GM10248 (cell line): Measurements from ENCODE around the gene CASKIN1.

ENCODE experiments used
- CTCF ChIA-PET: fragments of 300-600 bp; sonication (Branson Sonifier 250); formaldehyde crosslinking; extraction: SDS; loops from one replicate; lab custom pipeline; 2021; ENCODE audit warnings: antibody characterized with exemption; lab: Yijun Ruan, JAX
- POLR2A ChIA-PET: fragments of 350-650 bp; sonication (Branson Sonifier 250); formaldehyde crosslinking; extraction: SDS; loops from one replicate; lab custom pipeline; 2020; ENCODE audit warnings: antibody characterized with exemption; lab: Yijun Ruan, JAX
- DNase-seq: peaks from one replicate; pipeline ENCODE4 v3.0.0; 2012; ENCODE audit errors: extremely low spot score
- TF ChIP-seq, protein P1 (sequence below): IDR thresholded peaks from 2 replicates; pipeline ENCODE4 v1.5.1; 2012; ENCODE audit warnings: mild to moderate bottlenecking, low read depth; ENCODE audit errors: extremely low read depth, missing control alignments, control extremely low read depth

The CASKIN1 gene

GRCh38 chr16:2152695-2153506 is 43.5 kb downstream of the CASKIN1 start:
- TF ChIP-seq, protein P1, sequence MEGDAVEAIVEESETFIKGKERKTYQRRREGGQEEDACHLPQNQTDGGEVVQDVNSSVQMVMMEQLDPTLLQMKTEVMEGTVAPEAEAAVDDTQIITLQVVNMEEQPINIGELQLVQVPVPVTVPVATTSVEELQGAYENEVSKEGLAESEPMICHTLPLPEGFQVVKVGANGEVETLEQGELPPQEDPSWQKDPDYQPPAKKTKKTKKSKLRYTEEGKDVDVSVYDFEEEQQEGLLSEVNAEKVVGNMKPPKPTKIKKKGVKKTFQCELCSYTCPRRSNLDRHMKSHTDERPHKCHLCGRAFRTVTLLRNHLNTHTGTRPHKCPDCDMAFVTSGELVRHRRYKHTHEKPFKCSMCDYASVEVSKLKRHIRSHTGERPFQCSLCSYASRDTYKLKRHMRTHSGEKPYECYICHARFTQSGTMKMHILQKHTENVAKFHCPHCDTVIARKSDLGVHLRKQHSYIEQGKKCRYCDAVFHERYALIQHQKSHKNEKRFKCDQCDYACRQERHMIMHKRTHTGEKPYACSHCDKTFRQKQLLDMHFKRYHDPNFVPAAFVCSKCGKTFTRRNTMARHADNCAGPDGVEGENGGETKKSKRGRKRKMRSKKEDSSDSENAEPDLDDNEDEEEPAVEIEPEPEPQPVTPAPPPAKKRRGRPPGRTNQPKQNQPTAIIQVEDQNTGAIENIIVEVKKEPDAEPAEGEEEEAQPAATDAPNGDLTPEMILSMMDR, result peak; percentile 47
- POLR2A ChIA-PET, result interaction anchor here (0.6 to 1.3 kb wide), 4 partner anchors 113 to 370 kb away, joined by 4 to 7 read pairs (median 6); partner anchors contain the start of genes NUBP2 and RPS2
- CTCF ChIA-PET, result interaction anchor here (0.7 to 6.3 kb wide), 10 partner anchors 9 to 790 kb away, joined by 3 to 78 read pairs (median 4); partner anchors contain the start of genes NPW, NTHL1 and TSC2
- DNase-seq, result no peak

- CTCF ChIA-PET, result interaction anchor here (0.9 to 6.3 kb wide), 6 partner anchors 11 to 788 kb away, joined by 3 to 78 read pairs (median 24); partner anchors contain the start of genes GFER, NPW, NTHL1 and TSC2
- POLR2A ChIA-PET, result no interaction called here
- no peak for DNase-seq
- TF ChIP-seq, protein P1, result no peak
Observed at GRCh38 chr16:2151188-2152091, 45.0 kb downstream of the CASKIN1 start.

DNA sequence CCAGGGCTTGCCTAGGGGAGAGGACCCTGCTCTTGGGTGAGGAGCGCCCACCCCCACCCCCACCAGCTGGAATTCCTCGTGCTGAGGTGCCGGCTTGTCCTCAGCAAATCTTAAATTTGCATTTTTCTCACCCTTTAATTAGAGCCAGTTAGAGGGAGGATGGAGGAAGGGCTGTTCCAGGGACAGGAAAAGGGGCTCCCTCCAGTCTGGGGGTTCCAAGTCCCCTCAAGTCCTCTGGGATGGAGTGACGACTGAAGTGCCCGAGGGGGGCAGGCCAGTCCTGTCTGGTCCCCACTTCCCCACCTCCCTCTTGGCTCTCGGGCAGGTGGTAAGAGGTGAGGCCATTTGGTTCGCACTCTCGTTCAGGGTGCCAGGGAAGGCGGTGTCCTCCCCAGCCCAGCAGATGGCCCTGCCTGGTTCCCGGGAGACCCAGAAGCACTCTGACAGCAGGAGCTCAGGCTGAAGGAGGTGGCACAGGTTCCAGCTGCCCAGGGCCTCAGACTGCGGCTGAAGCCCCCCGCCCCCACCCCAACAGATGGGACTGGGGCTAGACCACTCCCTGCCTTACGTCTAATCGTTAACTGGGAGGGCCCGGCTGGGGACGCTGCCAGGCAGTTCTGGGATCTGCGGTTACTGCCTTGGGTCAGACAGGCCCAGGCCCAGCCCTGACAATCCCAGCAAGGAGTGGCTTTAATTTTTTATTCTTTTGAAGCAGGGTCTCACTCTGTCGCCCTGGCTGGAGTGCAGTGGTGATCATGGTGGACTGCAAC is 45.8 kb downstream of the CASKIN1 start:
- CTCF ChIA-PET, result interaction anchor here (0.9 to 6.3 kb wide), 5 partner anchors 10 to 167 kb away, joined by 3 to 78 read pairs (median 43); partner anchors contain the start of genes GFER, NPW, NTHL1 and TSC2
- no peak for DNase-seq
- TF ChIP-seq, protein P1, result no peak
- POLR2A ChIA-PET, result interaction anchor here (0.5 kb wide), 1 partner anchor 174 kb away, joined by 3 read pairs; no protein-coding TSS in a partner anchor

GRCh38 chr16:2149630-2150417 is 46.6 kb downstream of the CASKIN1 start:
- no peak for DNase-seq
- CTCF ChIA-PET, result interaction anchor here (0.6 to 6.3 kb wide), 3 partner anchors 9 to 128 kb away, joined by 3 to 78 read pairs (median 53); partner anchors contain the start of gene NPW
- POLR2A ChIA-PET, result no interaction called here
- TF ChIP-seq, protein P1, result no peak

DNA sequence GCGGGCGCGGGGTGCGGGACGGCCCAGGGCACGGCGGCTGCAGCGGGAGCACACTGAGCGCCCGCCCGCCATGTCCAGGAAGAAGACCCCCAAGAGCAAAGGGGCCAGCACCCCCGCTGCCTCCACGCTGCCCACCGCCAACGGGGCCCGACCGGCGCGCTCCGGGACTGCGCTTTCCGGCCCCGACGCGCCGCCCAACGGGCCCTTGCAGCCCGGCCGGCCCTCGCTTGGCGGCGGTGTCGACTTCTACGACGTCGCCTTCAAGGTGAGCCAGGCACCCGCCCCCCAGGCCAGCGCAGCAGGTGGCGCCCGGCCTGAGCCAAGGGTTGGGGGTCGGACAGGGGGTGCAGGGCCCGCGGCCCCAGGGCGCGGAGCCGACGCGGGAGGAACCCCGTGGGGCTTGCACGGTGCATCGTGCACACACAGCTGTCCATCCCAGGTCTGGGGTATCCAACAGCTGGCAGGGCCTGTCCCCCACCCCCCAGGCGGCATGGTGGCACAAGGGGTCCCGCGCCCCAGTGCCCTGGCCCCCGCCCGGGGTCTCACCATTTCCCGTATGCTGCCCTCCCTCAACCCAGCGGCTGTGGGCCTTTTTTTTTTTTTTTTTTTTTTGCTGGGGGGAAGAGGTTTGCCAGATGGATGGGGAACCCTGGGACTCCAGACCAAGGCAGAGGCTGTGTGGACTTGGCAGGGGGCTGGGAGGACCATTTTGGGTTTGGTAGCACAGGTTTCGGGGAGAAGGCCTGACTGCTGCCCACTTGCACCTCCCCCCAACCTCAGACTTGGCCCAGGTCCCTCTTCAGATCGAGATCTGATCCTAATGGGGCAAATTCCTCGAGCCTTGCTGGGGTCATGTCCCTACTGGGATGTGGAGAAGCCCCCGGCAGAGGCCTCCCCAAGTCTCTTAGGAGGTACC is 47.4 kb downstream of the CASKIN1 start:
- POLR2A ChIA-PET, result interaction anchor here (0.6 kb wide), 1 partner anchor 90 kb away, joined by 3 read pairs; no protein-coding TSS in a partner anchor
- CTCF ChIA-PET, result interaction anchor here (0.6 to 5.2 kb wide), 5 partner anchors 8 to 145 kb away, joined by 3 to 53 read pairs (median 9); partner anchors contain the start of gene NPW
- TF ChIP-seq, protein P1, result no peak
- no peak for DNase-seq
